ENCODE data around the gene ARV1. TPM values are rescaled to one million over a fixed set of nuclear protein-coding genes. Genes with fewer than 3 reads are reported as not detected.
A peak's percentile ranks its signal among the peaks of the same experiment; 100 is the strongest.

Gene ARV1
- 10 to 100 TPM; 24.1 to 36.4 (median 29.4) TPM for total RNA-seq

DNA sequence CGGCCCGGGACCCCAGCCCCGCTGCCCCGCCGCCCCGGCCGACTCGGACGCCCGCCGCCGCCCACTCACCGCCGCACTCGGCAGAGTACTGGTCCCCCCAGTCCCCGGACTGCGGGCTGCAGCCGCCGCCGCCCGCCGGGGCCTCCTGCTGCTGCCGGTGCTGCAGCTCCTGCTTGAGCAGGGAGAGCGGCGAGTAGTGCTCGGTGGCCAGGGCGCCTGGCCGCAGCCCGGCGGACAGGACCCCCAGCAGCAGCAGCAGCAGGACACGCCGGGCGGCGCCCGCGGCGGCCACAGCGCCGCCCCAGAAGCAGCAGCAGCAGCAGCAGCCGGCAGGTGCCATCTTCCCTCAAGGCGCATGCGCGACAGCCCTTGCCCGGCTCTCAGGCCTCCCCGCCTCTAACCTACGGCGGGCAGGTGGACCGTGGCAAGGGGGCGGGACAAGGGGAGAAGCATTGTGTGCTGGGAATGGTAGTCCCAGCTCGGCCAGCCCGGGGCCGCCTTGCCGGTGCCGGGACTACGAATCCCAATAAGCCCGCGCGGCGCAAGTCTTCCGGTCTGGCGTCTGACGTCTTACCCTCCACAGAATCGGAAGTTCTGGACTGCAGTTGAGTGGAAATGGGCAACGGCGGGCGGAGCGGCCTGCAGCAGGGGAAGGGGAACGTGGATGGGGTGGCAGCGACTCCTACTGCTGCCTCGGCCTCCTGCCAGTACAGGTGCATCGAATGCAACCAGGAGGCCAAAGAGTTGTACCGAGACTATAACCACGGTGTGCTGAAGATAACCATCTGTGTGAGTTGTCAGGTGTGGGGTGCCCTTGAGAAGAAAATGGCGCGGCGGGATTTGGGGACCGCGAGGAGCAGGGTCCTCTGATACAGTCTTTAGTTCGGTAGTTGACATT, at the start of gene ARV1, which contains the start of gene TTC13:
Gene ARV1, plus strand, starts transcription at position 604 of the 898 bp plus-strand sequence. Its CDS starts 12 bp downstream, at position 616.
Gene TTC13, minus strand, starts transcription at position 371 of the 898 bp plus-strand sequence. Its CDS starts 31 bp downstream, at position 340.
- H3K4me1 ChIP-seq, result peaks cover 20% of the 10 kb centered on the region
- peaks cover 10% of the 10 kb centered on the region for H3K36me3 ChIP-seq
- no peaks in the 10 kb centered on the region for H3K27me3 ChIP-seq
- peak within 1 kb of the TSS; percentile 68 for H3K4me3 ChIP-seq
- peak within 1 kb of the TSS; percentile 61 for H3K27ac ChIP-seq
- WGBS, result 1% methylated on average over 22 of the region's 79 CpGs
- TF ChIP-seq POLR2AphosphoS5 (IDR thresholded peaks at IDR 0.05), result peak in 2 of 3 donors; percentile 54 to 63
- TF ChIP-seq, protein P1, sequence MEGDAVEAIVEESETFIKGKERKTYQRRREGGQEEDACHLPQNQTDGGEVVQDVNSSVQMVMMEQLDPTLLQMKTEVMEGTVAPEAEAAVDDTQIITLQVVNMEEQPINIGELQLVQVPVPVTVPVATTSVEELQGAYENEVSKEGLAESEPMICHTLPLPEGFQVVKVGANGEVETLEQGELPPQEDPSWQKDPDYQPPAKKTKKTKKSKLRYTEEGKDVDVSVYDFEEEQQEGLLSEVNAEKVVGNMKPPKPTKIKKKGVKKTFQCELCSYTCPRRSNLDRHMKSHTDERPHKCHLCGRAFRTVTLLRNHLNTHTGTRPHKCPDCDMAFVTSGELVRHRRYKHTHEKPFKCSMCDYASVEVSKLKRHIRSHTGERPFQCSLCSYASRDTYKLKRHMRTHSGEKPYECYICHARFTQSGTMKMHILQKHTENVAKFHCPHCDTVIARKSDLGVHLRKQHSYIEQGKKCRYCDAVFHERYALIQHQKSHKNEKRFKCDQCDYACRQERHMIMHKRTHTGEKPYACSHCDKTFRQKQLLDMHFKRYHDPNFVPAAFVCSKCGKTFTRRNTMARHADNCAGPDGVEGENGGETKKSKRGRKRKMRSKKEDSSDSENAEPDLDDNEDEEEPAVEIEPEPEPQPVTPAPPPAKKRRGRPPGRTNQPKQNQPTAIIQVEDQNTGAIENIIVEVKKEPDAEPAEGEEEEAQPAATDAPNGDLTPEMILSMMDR (IDR thresholded peaks at IDR 0.05), result no peak
- TF ChIP-seq POLR2A (IDR thresholded peaks at IDR 0.05), result peak in 1 of 2 donors; percentile 8
- no peak for TF ChIP-seq EP300 (IDR thresholded peaks at IDR 0.05)
- no peaks in the 10 kb centered on the region for H3K9me3 ChIP-seq
- DNase-seq (ENCODE audit: low spot score in 2 of 2), result peak; percentile 98

DNA sequence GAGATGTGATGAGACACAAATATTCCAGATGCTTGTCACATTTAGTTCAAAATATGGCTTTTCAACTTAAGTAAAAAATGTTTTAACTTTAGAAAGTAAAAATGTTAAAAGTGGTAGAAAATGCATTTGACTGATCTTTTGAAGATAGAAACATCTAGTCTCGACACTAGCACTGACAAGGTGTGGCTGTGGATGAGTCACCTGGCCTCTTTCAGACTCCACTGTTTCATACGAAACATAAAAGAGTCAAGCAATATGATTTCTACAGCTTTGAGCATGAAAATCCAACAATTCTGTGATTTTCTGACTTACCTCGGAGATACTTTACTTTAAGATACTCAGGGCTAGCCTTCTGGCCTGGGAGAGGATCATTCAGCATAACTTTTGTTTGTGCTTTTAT, 47.9 kb upstream of the ARV1 start:
- Histone ChIP-seq H3K9me3 (no peaks in the 10 kb centered on the region), H3K36me3 (peaks cover 43% of the 10 kb centered on the region), H3K4me3 (no peak overlapping the region), H3K4me1 (no peaks in the 10 kb centered on the region), H3K27me3 (no peaks in the 10 kb centered on the region), H3K27ac (no peak overlapping the region)
- WGBS, result 70% methylated on average over 3 of the region's 3 CpGs
- DNase-seq (ENCODE audit: low spot score in 2 of 2), result no peak
- TF ChIP-seq EP300 (IDR thresholded peaks at IDR 0.05), result no peak
- no peak for TF ChIP-seq POLR2A (IDR thresholded peaks at IDR 0.05)

DNA sequence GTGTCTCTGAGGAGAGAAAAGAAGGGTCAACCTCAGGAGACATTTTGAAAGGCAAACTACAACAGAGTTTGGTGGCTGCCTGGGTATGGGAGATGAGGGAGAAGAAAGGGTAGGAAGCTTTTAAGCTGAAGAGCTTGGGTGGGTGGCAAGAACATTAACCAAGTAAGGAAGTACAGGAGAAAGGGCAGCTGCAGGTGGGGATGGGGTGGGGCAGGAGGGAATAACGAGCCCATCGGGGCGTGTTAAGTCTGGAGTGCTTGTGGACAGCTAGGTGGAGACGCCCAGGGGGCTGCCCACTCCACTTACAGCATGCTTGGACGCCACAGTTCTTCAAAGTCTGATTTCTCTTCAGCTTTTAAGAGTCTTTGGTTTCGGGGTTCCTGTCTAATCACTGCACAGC, 43.0 kb upstream of the ARV1 start:
- TF ChIP-seq, protein P1 (IDR thresholded peaks at IDR 0.05), result no peak
- TF ChIP-seq EP300 (IDR thresholded peaks at IDR 0.05) (no peak), POLR2A (IDR thresholded peaks at IDR 0.05) (no peak), POLR2AphosphoS5 (IDR thresholded peaks at IDR 0.05) (no peak)
- H3K27ac ChIP-seq, result no peak overlapping the region
- peaks cover 22% of the 10 kb centered on the region for H3K36me3 ChIP-seq
- DNase-seq (ENCODE audit: low spot score in 2 of 2), result no peak
- H3K9me3 ChIP-seq, result no peaks in the 10 kb centered on the region
- no peaks in the 10 kb centered on the region for H3K27me3 ChIP-seq
- no peaks in the 10 kb centered on the region for H3K4me1 ChIP-seq
- 87% methylated on average over 6 of the region's 6 CpGs for WGBS
- no peak overlapping the region for H3K4me3 ChIP-seq

DNA sequence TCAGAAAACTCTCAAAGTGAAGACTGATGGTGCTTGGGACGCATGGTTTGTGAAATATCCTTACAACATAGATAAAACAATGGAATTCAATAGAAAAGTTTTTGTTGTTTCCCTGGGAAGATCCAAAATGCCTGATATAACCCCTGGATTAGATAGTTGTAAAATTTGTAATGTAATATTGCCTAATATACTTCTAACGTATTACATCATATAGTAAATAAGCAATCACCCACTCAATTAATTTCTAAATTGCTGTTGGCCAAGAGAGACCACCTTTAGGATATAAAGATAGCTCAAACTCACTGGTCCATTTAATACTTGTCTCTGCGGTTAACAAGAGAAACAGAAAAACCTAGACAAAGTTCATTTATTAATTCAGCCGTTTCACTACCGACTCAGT, 42.4 kb upstream of the ARV1 start:
- no peak overlapping the region for H3K27ac ChIP-seq
- no peaks in the 10 kb centered on the region for H3K27me3 ChIP-seq
- 96% methylated on average over 5 of the region's 5 CpGs for WGBS
- no peak overlapping the region for H3K4me3 ChIP-seq
- H3K4me1 ChIP-seq, result no peaks in the 10 kb centered on the region
- peaks cover 17% of the 10 kb centered on the region for H3K36me3 ChIP-seq
- no peak for DNase-seq (ENCODE audit: low spot score in 2 of 2)
- no peaks in the 10 kb centered on the region for H3K9me3 ChIP-seq
- TF ChIP-seq EP300 (IDR thresholded peaks at IDR 0.05), result no peak
- no peak for TF ChIP-seq POLR2A (IDR thresholded peaks at IDR 0.05)
- TF ChIP-seq POLR2AphosphoS5 (IDR thresholded peaks at IDR 0.05), result no peak
- TF ChIP-seq, protein P1 (IDR thresholded peaks at IDR 0.05), result no peak

DNA sequence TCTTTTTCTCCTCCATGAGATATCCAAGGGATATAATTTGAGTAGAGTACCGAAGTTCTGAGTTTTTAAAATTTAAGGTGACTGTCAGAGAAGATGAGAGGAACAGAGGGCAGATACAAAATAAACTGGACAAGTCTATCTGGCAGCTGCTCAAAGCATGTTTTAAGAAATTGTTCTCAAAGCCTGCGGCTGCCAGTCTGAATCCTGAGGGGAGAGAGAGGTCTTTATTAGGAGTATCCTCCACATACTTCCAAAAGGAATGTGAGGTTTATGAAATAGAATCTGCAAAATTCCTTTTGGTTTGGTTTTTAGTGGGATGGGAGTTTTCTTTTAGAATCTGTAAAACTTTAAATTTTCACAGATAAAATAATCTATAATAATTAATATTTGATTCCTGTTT, 41.5 kb upstream of the ARV1 start:
- Histone ChIP-seq H3K27me3 (no peaks in the 10 kb centered on the region), H3K36me3 (peaks cover 14% of the 10 kb centered on the region)
- 84% methylated on average over 2 of the region's 2 CpGs for WGBS

More for the DNA sequence above, 41.5 kb upstream of the ARV1 start:
- TF ChIP-seq POLR2AphosphoS5 (IDR thresholded peaks at IDR 0.05), result no peak
- TF ChIP-seq, protein P1 (IDR thresholded peaks at IDR 0.05), result no peak
- TF ChIP-seq POLR2A (IDR thresholded peaks at IDR 0.05), result no peak
- TF ChIP-seq EP300 (IDR thresholded peaks at IDR 0.05), result no peak
- Histone ChIP-seq H3K4me3 (no peak overlapping the region), H3K4me1 (no peaks in the 10 kb centered on the region), H3K9me3 (no peaks in the 10 kb centered on the region), H3K27ac (no peak overlapping the region)
- DNase-seq (ENCODE audit: low spot score in 2 of 2), result no peak

Measured in suprapubic skin (tissue), 4 donors.